ENCODE data around the gene ADAD2.

ADAD2 gene

GRCh38 chr16:84186685-84187437, 4.1 kb upstream of the ADAD2 start, which contains the start of gene TAF1C:
TSS of gene TAF1C (minus strand) at chr16:84187057. CDS start at chr16:84184988, 2,069 bp downstream.
- DNase-seq (ENCODE audit: insufficient read length) (peak; percentile 99), FAIRE-seq (peak; percentile 90)
- TF ChIP-seq POLR2A (IDR thresholded peaks at IDR 0.05; ENCODE audit: low read depth, low read length) (peak; percentile 83), TAF1 (IDR thresholded peaks at IDR 0.05; ENCODE audit: borderline replicate concordance, low read depth, low read length) (no peak; the same call in 1 of the 2 replicates), POLR2AphosphoS5 (IDR thresholded peaks at IDR 0.05; ENCODE audit: low read depth, low read length) (peak; percentile 72)

- no peak for TF ChIP-seq POLR2AphosphoS5 (IDR thresholded peaks at IDR 0.05; ENCODE audit: low read depth, low read length)
- no peak for TF ChIP-seq TAF1 (IDR thresholded peaks at IDR 0.05; ENCODE audit: borderline replicate concordance, low read depth, low read length)
- TF ChIP-seq POLR2A (IDR thresholded peaks at IDR 0.05; ENCODE audit: low read depth, low read length), result no peak
- no peak for FAIRE-seq
These were observed 509 bp downstream of the ADAD2 start for GRCh38 chr16:84191466-84191865.

GRCh38 chr16:84193480-84193879, 2.5 kb downstream of the ADAD2 start:
- FAIRE-seq (no peak), DNase-seq (ENCODE audit: insufficient read length) (no peak)
- TF ChIP-seq TAF1 (IDR thresholded peaks at IDR 0.05; ENCODE audit: borderline replicate concordance, low read depth, low read length) (no peak), POLR2A (IDR thresholded peaks at IDR 0.05; ENCODE audit: low read depth, low read length) (no peak), POLR2AphosphoS5 (IDR thresholded peaks at IDR 0.05; ENCODE audit: low read depth, low read length) (no peak)

More at GRCh38 chr16:84191466-84191865, 509 bp downstream of the ADAD2 start:
- no peak for DNase-seq (ENCODE audit: insufficient read length)

- no peak for TF ChIP-seq POLR2A (IDR thresholded peaks at IDR 0.05; ENCODE audit: low read depth, low read length)
- no peak for TF ChIP-seq TAF1 (IDR thresholded peaks at IDR 0.05; ENCODE audit: borderline replicate concordance, low read depth, low read length)
- no peak for TF ChIP-seq POLR2AphosphoS5 (IDR thresholded peaks at IDR 0.05; ENCODE audit: low read depth, low read length)
- DNase-seq (ENCODE audit: insufficient read length) (no peak), FAIRE-seq (no peak)
These were observed 3.1 kb downstream of the ADAD2 start for GRCh38 chr16:84194018-84194417.

- no peak for FAIRE-seq
- no peak for DNase-seq (ENCODE audit: insufficient read length)
These were observed 3.7 kb downstream of the ADAD2 start for GRCh38 chr16:84194470-84195200.

GRCh38 chr16:84195201-84196093, 4.5 kb downstream of the ADAD2 start:
- DNase-seq (ENCODE audit: insufficient read length) (no peak), FAIRE-seq (no peak)
- TF ChIP-seq POLR2AphosphoS5 (IDR thresholded peaks at IDR 0.05; ENCODE audit: low read depth, low read length), result no peak
- TF ChIP-seq TAF1 (IDR thresholded peaks at IDR 0.05; ENCODE audit: borderline replicate concordance, low read depth, low read length), result no peak
- no peak for TF ChIP-seq POLR2A (IDR thresholded peaks at IDR 0.05; ENCODE audit: low read depth, low read length)

More at GRCh38 chr16:84194470-84195200, 3.7 kb downstream of the ADAD2 start:
- no peak for TF ChIP-seq POLR2AphosphoS5 (IDR thresholded peaks at IDR 0.05; ENCODE audit: low read depth, low read length)
- TF ChIP-seq POLR2A (IDR thresholded peaks at IDR 0.05; ENCODE audit: low read depth, low read length), result no peak
- no peak for TF ChIP-seq TAF1 (IDR thresholded peaks at IDR 0.05; ENCODE audit: borderline replicate concordance, low read depth, low read length)

GRCh38 chr16:84196101-84196500, 5.1 kb downstream of the ADAD2 start:
- TF ChIP-seq TAF1 (IDR thresholded peaks at IDR 0.05; ENCODE audit: borderline replicate concordance, low read depth, low read length), result no peak
- TF ChIP-seq POLR2AphosphoS5 (IDR thresholded peaks at IDR 0.05; ENCODE audit: low read depth, low read length), result no peak
- TF ChIP-seq POLR2A (IDR thresholded peaks at IDR 0.05; ENCODE audit: low read depth, low read length), result no peak
- DNase-seq (ENCODE audit: insufficient read length) (no peak), FAIRE-seq (no peak)

- TF ChIP-seq POLR2A (IDR thresholded peaks at IDR 0.05; ENCODE audit: low read depth, low read length) (no peak), TAF1 (IDR thresholded peaks at IDR 0.05; ENCODE audit: borderline replicate concordance, low read depth, low read length) (no peak), POLR2AphosphoS5 (IDR thresholded peaks at IDR 0.05; ENCODE audit: low read depth, low read length) (no peak)
- DNase-seq (ENCODE audit: insufficient read length) (no peak), FAIRE-seq (no peak)
These were observed 5.9 kb downstream of the ADAD2 start for GRCh38 chr16:84196727-84197394.

GRCh38 chr16:84197466-84198128, 6.6 kb downstream of the ADAD2 start:
- TF ChIP-seq POLR2AphosphoS5 (IDR thresholded peaks at IDR 0.05; ENCODE audit: low read depth, low read length) (no peak), POLR2A (IDR thresholded peaks at IDR 0.05; ENCODE audit: low read depth, low read length) (no peak), TAF1 (IDR thresholded peaks at IDR 0.05; ENCODE audit: borderline replicate concordance, low read depth, low read length) (no peak)
- no peak for FAIRE-seq
- no peak for DNase-seq (ENCODE audit: insufficient read length)

- no peak for FAIRE-seq
- no peak for TF ChIP-seq POLR2AphosphoS5 (IDR thresholded peaks at IDR 0.05; ENCODE audit: low read depth, low read length)
- no peak for TF ChIP-seq POLR2A (IDR thresholded peaks at IDR 0.05; ENCODE audit: low read depth, low read length)
- no peak for TF ChIP-seq TAF1 (IDR thresholded peaks at IDR 0.05; ENCODE audit: borderline replicate concordance, low read depth, low read length)
- no peak for DNase-seq (ENCODE audit: insufficient read length)
These were observed 7.4 kb downstream of the ADAD2 start for GRCh38 chr16:84198401-84198800.

All from GM12892 (cell line).